IMR-90 (cell line): ENCODE results near the gene CSTF2T.

ENCODE experiments used
- CTCF ChIP-seq: conservative IDR thresholded peaks from 2 replicates; pipeline ENCODE4 v1.5.1; 2012; ENCODE audit warnings: mild to moderate bottlenecking, low read depth, low read length, improper control_type of control experiment
- POLR2A ChIP-seq: IDR thresholded peaks from 2 replicates; pipeline ENCODE4 v1.6.1; 2012; ENCODE audit warnings: mild to moderate bottlenecking, low read depth, low read length

- TF ChIP-seq CTCF: no peak
- no peak for TF ChIP-seq POLR2A
These were observed 8.0 kb upstream of the CSTF2T start for GRCh38 chr10:51707392-51707791.
